Astrocyte (in vitro differentiated cells and primary cell): ENCODE measurements around the gene SRSF1. TPM values are rescaled to one million over a fixed set of nuclear protein-coding genes. Genes with fewer than 3 reads are reported as not detected.

ENCODE experiments used
- DNase-seq: peaks from one replicate; pipeline ENCODE4 v3.0.0-alpha.2; 2010; ENCODE audit warnings: low read depth
- FAIRE-seq: peaks from 2 replicates; lab custom pipeline; 2011; peaks lifted over from hg19 to GRCh38; lab: Jason Lieb, UNC
- H2AFZ ChIP-seq: 2 replicates; pipeline ENCODE4 v1.6.0; 2012; ENCODE audit warnings: low read depth, low read length, inconsistent platforms
- H3K27ac ChIP-seq: 2 replicates; pipeline ENCODE4 v1.5.1; 2011; ENCODE audit warnings: low read depth, low read length, inconsistent platforms
- H3K27me3 ChIP-seq: 2 replicates; pipeline ENCODE4 v1.6.0; 2011; ENCODE audit warnings: low read length, inconsistent platforms; ENCODE audit not compliant: insufficient read depth
- H3K36me3 ChIP-seq: 2 replicates; pipeline ENCODE4 v1.5.1; 2011; ENCODE audit warnings: low read length, inconsistent platforms; ENCODE audit not compliant: insufficient read depth
- H3K4me1 ChIP-seq: 2 replicates; pipeline ENCODE4 v1.5.1; 2011; ENCODE audit warnings: low read length, inconsistent platforms; ENCODE audit not compliant: insufficient read depth
- H3K4me2 ChIP-seq: 2 replicates; pipeline ENCODE4 v1.6.0; 2012; ENCODE audit warnings: low read length, inconsistent platforms
- H3K4me3 ChIP-seq: 2 replicates; pipeline ENCODE4 v1.5.1; 2011; ENCODE audit warnings: low read depth, mild to moderate bottlenecking, low read length, inconsistent platforms; ENCODE audit not compliant: insufficient read depth
- H3K79me2 ChIP-seq: 2 replicates; pipeline ENCODE4 v1.6.0; 2012; ENCODE audit warnings: mild to moderate bottlenecking, low read length, inconsistent platforms; ENCODE audit not compliant: insufficient read depth
- H3K9ac ChIP-seq: 2 replicates; pipeline ENCODE4 v1.6.0; 2012; ENCODE audit warnings: mild to moderate bottlenecking, low read length, inconsistent platforms
- H3K9me3 ChIP-seq: 2 replicates; pipeline ENCODE4 v1.5.1; 2012; ENCODE audit warnings: low read depth, mild to moderate bottlenecking, low read length, inconsistent platforms; ENCODE audit not compliant: insufficient read depth
- H4K20me1 ChIP-seq: 2 replicates; pipeline ENCODE4 v1.6.0; 2012; ENCODE audit warnings: low read length, inconsistent platforms; ENCODE audit not compliant: insufficient read depth
- H3K27ac Mint-ChIP-seq: one replicate; pipeline ENCODE4 v1.8.0; 2021; ENCODE audit warnings: mild to moderate bottlenecking, mixed read lengths; ENCODE audit not compliant: unreplicated experiment
- H3K27me3 Mint-ChIP-seq: one replicate; pipeline ENCODE4 v1.8.0; 2021; ENCODE audit warnings: low read depth, mixed read lengths; ENCODE audit not compliant: unreplicated experiment
- H3K36me3 Mint-ChIP-seq: one replicate; pipeline ENCODE4 v1.8.0; 2021; ENCODE audit warnings: low read depth, mixed read lengths; ENCODE audit not compliant: unreplicated experiment
- H3K4me1 Mint-ChIP-seq: one replicate; pipeline ENCODE4 v1.8.0; 2021; ENCODE audit warnings: low read depth, mixed read lengths; ENCODE audit not compliant: unreplicated experiment
- H3K4me3 Mint-ChIP-seq: one replicate; pipeline ENCODE4 v1.8.0; 2021; ENCODE audit warnings: mild to moderate bottlenecking, moderate library complexity, mixed read lengths; ENCODE audit not compliant: unreplicated experiment
- H3K9me3 Mint-ChIP-seq: one replicate; pipeline ENCODE4 v1.8.0; 2021; ENCODE audit warnings: mild to moderate bottlenecking, mixed read lengths; ENCODE audit not compliant: unreplicated experiment
- CTCF ChIP-seq: IDR thresholded peaks from 2 replicates; pipeline ENCODE4 v1.5.1; 2011; ENCODE audit warnings: low read depth, mild to moderate bottlenecking, inconsistent platforms, low read length, moderate library complexity; ENCODE audit not compliant: insufficient read depth
- EZH2 ChIP-seq: IDR thresholded peaks from 2 replicates; pipeline ENCODE4 v1.6.1; 2012; ENCODE audit warnings: mild to moderate bottlenecking, low read length, inconsistent platforms; ENCODE audit not compliant: insufficient read depth
- total RNA-seq: library from RNA; stranded (reverse); gene quantifications from 2 replicates; pipeline ENCODE4 v1.2.1, GENCODE V29; 2021

Gene SRSF1
- total RNA-seq, 1 donor from 2014 or later: 196 TPM

DNA sequence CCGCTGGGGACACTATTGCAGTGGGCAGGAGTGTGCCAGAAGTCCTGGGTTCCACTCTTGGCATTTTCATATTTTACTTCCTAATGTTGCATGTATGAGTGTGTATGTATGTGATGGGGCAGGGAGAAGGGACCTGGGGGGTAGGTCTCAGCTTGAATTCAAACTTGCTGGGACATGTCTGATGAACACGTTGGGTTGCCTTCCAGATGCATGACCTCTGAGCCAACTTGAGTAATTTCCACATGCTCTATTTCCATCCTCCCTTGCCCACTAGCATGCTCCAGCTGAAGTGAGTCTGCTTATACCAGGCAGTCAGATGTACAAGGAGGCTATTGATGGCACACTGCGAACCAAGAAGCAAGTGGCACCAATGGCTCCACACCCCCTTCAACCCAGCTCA, 32.9 kb upstream of the SRSF1 start:
- Histone ChIP-seq H2AFZ (no peak overlapping the region), H3K9ac (no peak overlapping the region), H3K27ac (no peak overlapping the region), H3K4me1 (no peaks in the 10 kb centered on the region), H3K9me3 (no peaks in the 10 kb centered on the region), H3K36me3 (no peaks in the 10 kb centered on the region), H3K4me2 (no peak overlapping the region), H3K4me3 (no peak overlapping the region), H4K20me1 (no peaks in the 10 kb centered on the region), H3K27me3 (peaks cover 19% of the 10 kb centered on the region), H3K79me2 (no peaks in the 10 kb centered on the region)
- TF ChIP-seq EZH2 (no peak), CTCF (no peak)
- Mint-ChIP-seq H3K9me3 (peaks cover 11% of the 10 kb centered on the region), H3K4me1 (no peaks in the 10 kb centered on the region), H3K4me3 (no peak overlapping the region), H3K27ac (no peak overlapping the region), H3K27me3 (peaks cover 45% of the 10 kb centered on the region), H3K36me3 (no peaks in the 10 kb centered on the region)
- DNase-seq (no peak), FAIRE-seq (no peak)

- DNase-seq: no peak
- Histone ChIP-seq H3K4me1 (no peaks in the 10 kb centered on the region), H3K27ac (no peak overlapping the region), H3K9me3 (no peaks in the 10 kb centered on the region), H3K79me2 (no peaks in the 10 kb centered on the region), H2AFZ (no peak overlapping the region), H3K9ac (no peak overlapping the region), H4K20me1 (no peaks in the 10 kb centered on the region), H3K4me2 (no peak overlapping the region), H3K27me3 (no peaks in the 10 kb centered on the region), H3K4me3 (no peak overlapping the region), H3K36me3 (no peaks in the 10 kb centered on the region)
- TF ChIP-seq EZH2 (no peak), CTCF (no peak)
- H3K36me3 Mint-ChIP-seq: no peaks in the 10 kb centered on the region
- H3K27ac Mint-ChIP-seq: no peak overlapping the region
- no peak for FAIRE-seq
- peaks cover 8% of the 10 kb centered on the region for H3K9me3 Mint-ChIP-seq
- no peak overlapping the region for H3K4me3 Mint-ChIP-seq
- no peaks in the 10 kb centered on the region for H3K4me1 Mint-ChIP-seq
- H3K27me3 Mint-ChIP-seq: no peaks in the 10 kb centered on the region
These were observed 25.8 kb upstream of the SRSF1 start for GRCh38 chr17:58032691-58033415.

DNA sequence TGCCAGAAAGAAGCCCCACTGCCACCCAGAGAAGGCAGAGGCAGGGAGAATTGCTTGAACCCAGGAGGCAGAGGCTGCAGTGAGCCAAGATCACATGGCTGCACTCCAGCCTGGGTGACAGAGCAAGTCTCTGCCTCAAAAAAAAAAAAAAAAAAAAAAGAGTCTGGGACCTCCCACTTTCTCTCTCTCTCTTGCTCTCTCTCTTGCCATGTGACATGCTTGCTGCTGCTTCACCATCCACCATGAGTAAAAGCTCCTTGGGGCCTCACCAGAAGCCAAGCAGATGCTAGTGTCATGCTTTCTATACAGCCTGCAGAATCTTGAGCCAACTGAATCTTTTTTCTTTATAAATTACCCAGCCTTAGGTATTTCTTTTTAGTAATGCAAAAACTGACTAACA, 21.5 kb upstream of the SRSF1 start:
- Mint-ChIP-seq H3K27me3 (peaks cover 2% of the 10 kb centered on the region), H3K27ac (no peak overlapping the region), H3K9me3 (peaks cover 11% of the 10 kb centered on the region), H3K36me3 (no peaks in the 10 kb centered on the region), H3K4me1 (no peaks in the 10 kb centered on the region), H3K4me3 (no peak overlapping the region)
- Histone ChIP-seq H3K27me3 (no peaks in the 10 kb centered on the region), H3K4me2 (no peak overlapping the region), H2AFZ (no peak overlapping the region), H3K4me1 (no peaks in the 10 kb centered on the region), H3K4me3 (no peak overlapping the region), H3K36me3 (no peaks in the 10 kb centered on the region), H3K79me2 (no peaks in the 10 kb centered on the region), H4K20me1 (no peaks in the 10 kb centered on the region), H3K9me3 (no peaks in the 10 kb centered on the region), H3K9ac (no peak overlapping the region), H3K27ac (no peak overlapping the region)
- DNase-seq (no peak), FAIRE-seq (no peak)
- TF ChIP-seq CTCF (no peak), EZH2 (no peak)
